Endothelial cell of umbilical vein (primary cell): ENCODE measurements around the gene RNASE8. TPM values are rescaled to one million over a fixed set of nuclear protein-coding genes. Genes with fewer than 3 reads are reported as not detected.

Source experiments
- BruUV-seq: library from RNA; stranded (reverse); fragments of 400-500 nt; replicated peaks from 2 replicates; lab custom pipeline; 2021; lab: Mats Ljungman, UMichigan
- CTCF ChIA-PET: fragments of 300-600, 350-600 bp; sonication (Branson Sonifier 250); formaldehyde crosslinking; loops from one replicate; lab custom pipeline; 2021; ENCODE audit warnings: antibody characterized with exemption, inconsistent platforms; lab: Charles Lee
- POLR2A ChIA-PET: fragments of 300-600, 350-600 bp; sonication (Branson Sonifier 250); formaldehyde crosslinking; loops from one replicate; lab custom pipeline; 2021; ENCODE audit warnings: antibody characterized with exemption, inconsistent platforms; lab: Charles Lee
- DNase-seq: peaks from one replicate; pipeline ENCODE4 v3.0.0-alpha.2; 2011; ENCODE audit warnings: low read depth, low spot score
- FAIRE-seq: peaks from 2 replicates; lab custom pipeline; 2011; peaks lifted over from hg19 to GRCh38; lab: Jason Lieb, UNC
- H2AFZ ChIP-seq: 2 replicates; pipeline ENCODE4 v1.6.0; 2012; ENCODE audit warnings: low read depth, low read length, control low read depth, inconsistent platforms
- H3K27ac ChIP-seq: 2 replicates; pipeline ENCODE4 v1.5.1; 2011; ENCODE audit warnings: low read depth, mild to moderate bottlenecking, control low read depth, low read length, moderate library complexity; ENCODE audit not compliant: insufficient read depth
- H3K27me3 ChIP-seq, 2 experiments: 2 replicates each; pipeline versions ENCODE4 v1.6.0 to v1.6.1; 2011; ENCODE audit warnings: low read length in 2 of 2, mixed read lengths in 1 of 2; ENCODE audit not compliant: control insufficient read depth in 2 of 2, insufficient read depth in 2 of 2
- H3K36me3 ChIP-seq, 2 experiments: 2 replicates in 1 of 2; 3 replicates in 1 of 2; pipeline ENCODE4 v1.5.1; 2011; ENCODE audit warnings: low read length in 2 of 2, mild to moderate bottlenecking in 1 of 2, moderate library complexity in 1 of 2; ENCODE audit not compliant: control insufficient read depth in 2 of 2, insufficient read depth in 2 of 2; ENCODE audit errors: extremely low read depth in 1 of 2
- H3K4me1 ChIP-seq: 3 replicates; pipeline ENCODE4 v1.5.1; 2011; ENCODE audit warnings: mild to moderate bottlenecking, low read length; ENCODE audit not compliant: control insufficient read depth, insufficient read depth; ENCODE audit errors: extremely low read depth
- H3K4me2 ChIP-seq: 2 replicates; pipeline ENCODE4 v1.6.1; 2011; ENCODE audit warnings: low read length, control low read depth, mixed read lengths; ENCODE audit not compliant: insufficient read depth
- H3K4me3 ChIP-seq, 3 experiments: fragments of 200-600 bp in 1 of 3; sonication (generic), shearing (Covaris generic) in 1 of 3; replicated peaks in 1 of 3; 2 replicates each; pipeline ENCODE4 v1.5.1; 2011 to 2016; ENCODE audit warnings: control low read depth in 3 of 3, low read length in 3 of 3, mild to moderate bottlenecking in 2 of 3, inconsistent platforms in 1 of 3, low read depth in 1 of 3, moderate library complexity in 1 of 3; ENCODE audit not compliant: insufficient read depth in 1 of 3
- H3K79me2 ChIP-seq: 2 replicates; pipeline ENCODE4 v1.6.0; 2012; ENCODE audit warnings: low read length, inconsistent platforms; ENCODE audit not compliant: control insufficient read depth, insufficient read depth
- H3K9ac ChIP-seq: replicated peaks from 2 replicates; pipeline ENCODE3; 2011; ENCODE audit warnings: low read length, control low read depth; ENCODE audit not compliant: insufficient read depth; ENCODE audit errors: extremely low read depth
- H3K9me1 ChIP-seq: replicated peaks from 3 replicates; pipeline ENCODE4 v1.6.0; 2011; ENCODE audit warnings: mild to moderate bottlenecking, low read length; ENCODE audit not compliant: control insufficient read depth, insufficient read depth; ENCODE audit errors: extremely low read depth
- H3K9me3 ChIP-seq: replicated peaks from 2 replicates; pipeline ENCODE4 v1.5.1; 2012; ENCODE audit warnings: low read length, inconsistent platforms; ENCODE audit not compliant: control insufficient read depth, insufficient read depth
- H4K20me1 ChIP-seq: replicated peaks from 2 replicates; pipeline ENCODE3; 2011; ENCODE audit warnings: mild to moderate bottlenecking, low read length; ENCODE audit not compliant: control insufficient read depth, insufficient read depth; ENCODE audit errors: extremely low read depth
- FOS ChIP-seq: IDR thresholded peaks from 2 replicates; pipeline ENCODE4 v1.6.1; 2011; ENCODE audit warnings: mild to moderate bottlenecking, low read length, moderate library complexity, borderline replicate concordance; ENCODE audit not compliant: insufficient read depth
- GATA2 ChIP-seq: IDR thresholded peaks from 2 replicates; pipeline ENCODE4 v1.7.0; 2011; ENCODE audit warnings: low read depth, mild to moderate bottlenecking, moderate library complexity, mixed read lengths, low read length; ENCODE audit not compliant: insufficient read length, insufficient read depth
- POLR2A ChIP-seq: IDR thresholded peaks from 2 replicates; pipeline ENCODE4 v1.6.1; 2012; ENCODE audit warnings: low read depth, mild to moderate bottlenecking, control low read depth, low read length
- POLR2AphosphoS5 ChIP-seq: IDR thresholded peaks from 2 replicates; pipeline ENCODE4 v1.6.1; 2012; ENCODE audit warnings: low read depth, mild to moderate bottlenecking, control low read depth, low read length, moderate library complexity; ENCODE audit not compliant: insufficient read depth
- dilution Hi-C: fragments of 300-500 bp; cut with MboI; formaldehyde crosslinking; loops from one replicate; pipeline ENCODE4 v1.15.0; 2019; ENCODE audit warnings: low sequenced_read_pairs; ENCODE audit not compliant: extremely low pct_ligation_motif_present
- intact Hi-C: fragments of 100-400 bp; cut with micrococcal nuclease; formaldehyde crosslinking; loops from one replicate; pipeline ENCODE4 v1.10.0; 2022
- polyA plus RNA-seq, 4 experiments: library from polyadenylated mRNA; depleted of rRNA in 3 of 4; stranded (reverse) in 3 of 4; unstranded in 1 of 4; fragments of >200 nt; gene quantifications; 2 replicates each; pipeline versions ENCODE4 v1.2.1 to v1.2.3, GENCODE V29; 2011 to 2012; ENCODE audit warnings: missing spikeins in 1 of 4
- total RNA-seq: library from RNA; stranded (reverse); gene quantifications from 2 replicates; pipeline ENCODE4 v1.2.3, GENCODE V29; 2021
- TF ChIP-seq, protein P1 (sequence below), 2 donors: IDR thresholded peaks; 1 replicate in 1 of 2; 2 replicates in 1 of 2; pipeline ENCODE4 v1.5.1; 2011; ENCODE audit warnings: low read length in 2 of 2, mild to moderate bottlenecking in 2 of 2, moderate library complexity in 2 of 2, control low read depth in 1 of 2, inconsistent platforms in 1 of 2, low read depth in 1 of 2; ENCODE audit not compliant: insufficient read depth in 1 of 2; ENCODE audit errors: extremely low read depth in 1 of 2

RNASE8 gene
- total and polyA plus RNA-seq, 2 donors (not counting 3 experiments of a cell fraction or from before 2014, with no cell fraction given), result not detected

- peaks cover 20% of the 10 kb centered on the region for H3K4me1 ChIP-seq
- H3K9me3 ChIP-seq, result no peaks in the 10 kb centered on the region
- peak overlapping the region; percentile 93 for H3K27ac ChIP-seq
- TF ChIP-seq, protein P1, sequence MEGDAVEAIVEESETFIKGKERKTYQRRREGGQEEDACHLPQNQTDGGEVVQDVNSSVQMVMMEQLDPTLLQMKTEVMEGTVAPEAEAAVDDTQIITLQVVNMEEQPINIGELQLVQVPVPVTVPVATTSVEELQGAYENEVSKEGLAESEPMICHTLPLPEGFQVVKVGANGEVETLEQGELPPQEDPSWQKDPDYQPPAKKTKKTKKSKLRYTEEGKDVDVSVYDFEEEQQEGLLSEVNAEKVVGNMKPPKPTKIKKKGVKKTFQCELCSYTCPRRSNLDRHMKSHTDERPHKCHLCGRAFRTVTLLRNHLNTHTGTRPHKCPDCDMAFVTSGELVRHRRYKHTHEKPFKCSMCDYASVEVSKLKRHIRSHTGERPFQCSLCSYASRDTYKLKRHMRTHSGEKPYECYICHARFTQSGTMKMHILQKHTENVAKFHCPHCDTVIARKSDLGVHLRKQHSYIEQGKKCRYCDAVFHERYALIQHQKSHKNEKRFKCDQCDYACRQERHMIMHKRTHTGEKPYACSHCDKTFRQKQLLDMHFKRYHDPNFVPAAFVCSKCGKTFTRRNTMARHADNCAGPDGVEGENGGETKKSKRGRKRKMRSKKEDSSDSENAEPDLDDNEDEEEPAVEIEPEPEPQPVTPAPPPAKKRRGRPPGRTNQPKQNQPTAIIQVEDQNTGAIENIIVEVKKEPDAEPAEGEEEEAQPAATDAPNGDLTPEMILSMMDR (IDR thresholded peaks at IDR 0.05; ENCODE audit: extremely low read depth in 1 of 2, insufficient read depth in 1 of 2, low read depth in 1 of 2, low read length in 2 of 2), result peak; percentile 82 to 85
- TF ChIP-seq POLR2AphosphoS5, result peak; percentile 71
- TF ChIP-seq GATA2, result no peak
- peak; percentile 75 for TF ChIP-seq FOS
- peak; percentile 77 for TF ChIP-seq POLR2A
- FAIRE-seq, result no peak
- H3K9me1 ChIP-seq, result no peaks in the 10 kb centered on the region
- H3K4me2 ChIP-seq, result peak overlapping the region; percentile 44
- peak overlapping the region; percentile 77 for H2AFZ ChIP-seq
- no peaks in the 10 kb centered on the region for H3K36me3 ChIP-seq
- peak overlapping the region; percentile 97 for H3K9ac ChIP-seq
- dilution Hi-C loops (no loop called here), intact Hi-C loops (loop anchor here (1.0 to 5.0 kb wide), 4 partner anchors 12 to 132 kb away; no protein-coding TSS in a partner anchor)
- CTCF ChIA-PET, result interaction anchor here (0.7 to 10.4 kb wide), 30 partner anchors 8 to 424 kb away, joined by 3 to 310 read pairs (median 4); partner anchors contain the start of genes ARHGEF40 and METTL3
- peak overlapping the region in 2 of 3 experiments; percentile 47 to 60 for H3K4me3 ChIP-seq
- no peaks in the 10 kb centered on the region for H4K20me1 ChIP-seq
- POLR2A ChIA-PET, result interaction anchor here (1.0 to 2.0 kb wide), 3 partner anchors 16 to 89 kb away, joined by 3 to 5 read pairs (median 4); no protein-coding TSS in a partner anchor
- BruUV-seq, result TSS peak; percentile 93
- peak; percentile 94 for DNase-seq
- no peaks in the 10 kb centered on the region for H3K79me2 ChIP-seq
- peaks cover 12 to 18% of the 10 kb centered on the region in 2 experiments for H3K27me3 ChIP-seq
Observed at GRCh38 chr14:21103710-21104447, 46.3 kb downstream of the RNASE8 start.
